Astrocyte (in vitro differentiated cells and primary cell): ENCODE measurements around the gene PAK4. TPM values are rescaled to one million over a fixed set of nuclear protein-coding genes. Genes with fewer than 3 reads are reported as not detected.
"Not testable (repeated sequence)": the region's sequence is repeated elsewhere in the genome, so short reads cannot be mapped to it uniquely, and the experiment has no call there.

ENCODE experiments used
- DNase-seq: peaks from one replicate; pipeline ENCODE4 v3.0.0-alpha.2; 2010; ENCODE audit warnings: low read depth
- FAIRE-seq: peaks from 2 replicates; lab custom pipeline; 2011; peaks lifted over from hg19 to GRCh38; lab: Jason Lieb, UNC
- H2AFZ ChIP-seq: 2 replicates; pipeline ENCODE4 v1.6.0; 2012; ENCODE audit warnings: low read depth, low read length, inconsistent platforms
- H3K27ac ChIP-seq: 2 replicates; pipeline ENCODE4 v1.5.1; 2011; ENCODE audit warnings: low read depth, low read length, inconsistent platforms
- H3K27me3 ChIP-seq: 2 replicates; pipeline ENCODE4 v1.6.0; 2011; ENCODE audit warnings: low read length, inconsistent platforms; ENCODE audit not compliant: insufficient read depth
- H3K36me3 ChIP-seq: 2 replicates; pipeline ENCODE4 v1.5.1; 2011; ENCODE audit warnings: low read length, inconsistent platforms; ENCODE audit not compliant: insufficient read depth
- H3K4me1 ChIP-seq: 2 replicates; pipeline ENCODE4 v1.5.1; 2011; ENCODE audit warnings: low read length, inconsistent platforms; ENCODE audit not compliant: insufficient read depth
- H3K4me2 ChIP-seq: 2 replicates; pipeline ENCODE4 v1.6.0; 2012; ENCODE audit warnings: low read length, inconsistent platforms
- H3K4me3 ChIP-seq: 2 replicates; pipeline ENCODE4 v1.5.1; 2011; ENCODE audit warnings: low read depth, mild to moderate bottlenecking, low read length, inconsistent platforms; ENCODE audit not compliant: insufficient read depth
- H3K79me2 ChIP-seq: 2 replicates; pipeline ENCODE4 v1.6.0; 2012; ENCODE audit warnings: mild to moderate bottlenecking, low read length, inconsistent platforms; ENCODE audit not compliant: insufficient read depth
- H3K9ac ChIP-seq: 2 replicates; pipeline ENCODE4 v1.6.0; 2012; ENCODE audit warnings: mild to moderate bottlenecking, low read length, inconsistent platforms
- H3K9me3 ChIP-seq: 2 replicates; pipeline ENCODE4 v1.5.1; 2012; ENCODE audit warnings: low read depth, mild to moderate bottlenecking, low read length, inconsistent platforms; ENCODE audit not compliant: insufficient read depth
- H4K20me1 ChIP-seq: 2 replicates; pipeline ENCODE4 v1.6.0; 2012; ENCODE audit warnings: low read length, inconsistent platforms; ENCODE audit not compliant: insufficient read depth
- H3K27ac Mint-ChIP-seq: one replicate; pipeline ENCODE4 v1.8.0; 2021; ENCODE audit warnings: mild to moderate bottlenecking, mixed read lengths; ENCODE audit not compliant: unreplicated experiment
- H3K27me3 Mint-ChIP-seq: one replicate; pipeline ENCODE4 v1.8.0; 2021; ENCODE audit warnings: low read depth, mixed read lengths; ENCODE audit not compliant: unreplicated experiment
- H3K36me3 Mint-ChIP-seq: one replicate; pipeline ENCODE4 v1.8.0; 2021; ENCODE audit warnings: low read depth, mixed read lengths; ENCODE audit not compliant: unreplicated experiment
- H3K4me1 Mint-ChIP-seq: one replicate; pipeline ENCODE4 v1.8.0; 2021; ENCODE audit warnings: low read depth, mixed read lengths; ENCODE audit not compliant: unreplicated experiment
- H3K4me3 Mint-ChIP-seq: one replicate; pipeline ENCODE4 v1.8.0; 2021; ENCODE audit warnings: mild to moderate bottlenecking, moderate library complexity, mixed read lengths; ENCODE audit not compliant: unreplicated experiment
- H3K9me3 Mint-ChIP-seq: one replicate; pipeline ENCODE4 v1.8.0; 2021; ENCODE audit warnings: mild to moderate bottlenecking, mixed read lengths; ENCODE audit not compliant: unreplicated experiment
- EZH2 ChIP-seq: IDR thresholded peaks from 2 replicates; pipeline ENCODE4 v1.6.1; 2012; ENCODE audit warnings: mild to moderate bottlenecking, low read length, inconsistent platforms; ENCODE audit not compliant: insufficient read depth
- total RNA-seq: library from RNA; stranded (reverse); gene quantifications from 2 replicates; pipeline ENCODE4 v1.2.1, GENCODE V29; 2021
- TF ChIP-seq, protein P1 (sequence below): IDR thresholded peaks from 2 replicates; pipeline ENCODE4 v1.5.1; 2011; ENCODE audit warnings: low read depth, mild to moderate bottlenecking, inconsistent platforms, low read length, moderate library complexity; ENCODE audit not compliant: insufficient read depth

Gene PAK4
- total RNA-seq, 1 donor from 2014 or later, result 48.0 TPM

DNA sequence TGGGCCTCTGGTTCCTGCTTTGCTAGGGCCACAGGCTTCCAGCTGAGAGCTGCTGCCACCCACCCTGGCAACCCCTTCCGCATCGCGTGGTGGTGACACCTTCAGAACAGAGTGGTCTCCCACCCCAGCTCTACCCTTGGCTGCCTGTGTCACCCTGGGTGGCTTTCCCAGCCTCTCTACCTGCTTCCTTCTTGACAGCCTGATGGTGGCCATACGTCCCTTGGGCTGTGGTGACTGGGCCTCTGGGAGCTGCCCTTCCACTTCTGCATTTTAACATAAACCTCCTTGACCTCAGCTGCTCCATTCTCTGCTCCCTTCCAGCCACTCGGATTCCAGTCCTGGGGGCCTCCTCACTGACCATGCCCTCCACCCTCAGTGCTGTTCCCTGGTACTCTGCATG lies 17.0 kb downstream of the PAK4 start:
- H2AFZ ChIP-seq, result no peak overlapping the region
- H3K4me1 Mint-ChIP-seq, result peaks cover 42% of the 10 kb centered on the region
- DNase-seq (no peak), FAIRE-seq (no peak)
- no peak overlapping the region for H3K4me2 ChIP-seq
- peaks cover 16% of the 10 kb centered on the region for H3K4me1 ChIP-seq
- H3K4me3 ChIP-seq, result no peak overlapping the region
- H3K4me3 Mint-ChIP-seq, result no peak overlapping the region
- H3K27ac Mint-ChIP-seq, result no peak overlapping the region
- H3K9me3 ChIP-seq, result no peaks in the 10 kb centered on the region
- H3K27me3 ChIP-seq, result no peaks in the 10 kb centered on the region
- no peak overlapping the region for H3K9ac ChIP-seq
- no peak overlapping the region for H3K27ac ChIP-seq
- TF ChIP-seq, protein P1, sequence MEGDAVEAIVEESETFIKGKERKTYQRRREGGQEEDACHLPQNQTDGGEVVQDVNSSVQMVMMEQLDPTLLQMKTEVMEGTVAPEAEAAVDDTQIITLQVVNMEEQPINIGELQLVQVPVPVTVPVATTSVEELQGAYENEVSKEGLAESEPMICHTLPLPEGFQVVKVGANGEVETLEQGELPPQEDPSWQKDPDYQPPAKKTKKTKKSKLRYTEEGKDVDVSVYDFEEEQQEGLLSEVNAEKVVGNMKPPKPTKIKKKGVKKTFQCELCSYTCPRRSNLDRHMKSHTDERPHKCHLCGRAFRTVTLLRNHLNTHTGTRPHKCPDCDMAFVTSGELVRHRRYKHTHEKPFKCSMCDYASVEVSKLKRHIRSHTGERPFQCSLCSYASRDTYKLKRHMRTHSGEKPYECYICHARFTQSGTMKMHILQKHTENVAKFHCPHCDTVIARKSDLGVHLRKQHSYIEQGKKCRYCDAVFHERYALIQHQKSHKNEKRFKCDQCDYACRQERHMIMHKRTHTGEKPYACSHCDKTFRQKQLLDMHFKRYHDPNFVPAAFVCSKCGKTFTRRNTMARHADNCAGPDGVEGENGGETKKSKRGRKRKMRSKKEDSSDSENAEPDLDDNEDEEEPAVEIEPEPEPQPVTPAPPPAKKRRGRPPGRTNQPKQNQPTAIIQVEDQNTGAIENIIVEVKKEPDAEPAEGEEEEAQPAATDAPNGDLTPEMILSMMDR, result no peak
- no peak for TF ChIP-seq EZH2
- no peaks in the 10 kb centered on the region for H3K27me3 Mint-ChIP-seq
- H3K79me2 ChIP-seq, result peaks cover 86% of the 10 kb centered on the region
- peaks cover 89% of the 10 kb centered on the region for H4K20me1 ChIP-seq
- H3K36me3 ChIP-seq, result no peaks in the 10 kb centered on the region
- H3K36me3 Mint-ChIP-seq, result peaks cover 2% of the 10 kb centered on the region
- H3K9me3 Mint-ChIP-seq, result no peaks in the 10 kb centered on the region

DNA sequence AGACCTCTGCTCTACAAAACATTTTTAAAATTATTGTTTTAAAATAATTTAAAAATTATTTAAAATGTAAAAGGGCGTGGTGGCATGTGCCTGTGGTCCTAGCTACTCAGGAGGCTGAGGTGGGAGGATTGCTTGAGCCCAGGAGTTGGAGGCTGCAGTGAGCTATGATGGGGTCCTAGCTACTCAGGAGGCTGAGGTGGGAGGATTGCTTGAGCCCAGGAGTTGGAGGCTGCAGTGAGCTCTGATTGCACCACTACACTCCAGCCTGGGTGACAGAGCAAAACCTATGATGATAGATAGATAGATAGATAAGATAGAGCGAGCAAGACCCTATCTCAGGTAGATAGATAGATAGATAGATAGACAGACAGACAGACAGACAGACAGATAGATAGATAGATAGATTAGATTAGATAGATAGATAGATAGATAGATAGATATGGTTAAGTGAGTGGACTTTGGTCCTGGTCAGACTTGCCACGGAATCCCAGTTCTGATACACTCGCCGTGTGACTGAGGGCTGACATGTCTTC lies 18.2 kb downstream of the PAK4 start:
- not testable (repeated sequence) for H3K27me3 ChIP-seq, H3K9me3 Mint-ChIP-seq, H2AFZ ChIP-seq, H3K4me3 Mint-ChIP-seq, H3K27ac Mint-ChIP-seq, FAIRE-seq, H3K36me3 ChIP-seq, H3K27me3 Mint-ChIP-seq, H3K27ac ChIP-seq, H3K4me3 ChIP-seq, H3K36me3 Mint-ChIP-seq, DNase-seq, H3K9me3 ChIP-seq, H3K4me2 ChIP-seq, H3K9ac ChIP-seq
- H3K4me1 Mint-ChIP-seq, result peaks cover 35% of the 10 kb centered on the region
- H4K20me1 ChIP-seq, result peaks cover 85% of the 10 kb centered on the region
- H3K4me1 ChIP-seq, result peaks cover 14% of the 10 kb centered on the region
- H3K79me2 ChIP-seq, result peaks cover 79% of the 10 kb centered on the region

DNA sequence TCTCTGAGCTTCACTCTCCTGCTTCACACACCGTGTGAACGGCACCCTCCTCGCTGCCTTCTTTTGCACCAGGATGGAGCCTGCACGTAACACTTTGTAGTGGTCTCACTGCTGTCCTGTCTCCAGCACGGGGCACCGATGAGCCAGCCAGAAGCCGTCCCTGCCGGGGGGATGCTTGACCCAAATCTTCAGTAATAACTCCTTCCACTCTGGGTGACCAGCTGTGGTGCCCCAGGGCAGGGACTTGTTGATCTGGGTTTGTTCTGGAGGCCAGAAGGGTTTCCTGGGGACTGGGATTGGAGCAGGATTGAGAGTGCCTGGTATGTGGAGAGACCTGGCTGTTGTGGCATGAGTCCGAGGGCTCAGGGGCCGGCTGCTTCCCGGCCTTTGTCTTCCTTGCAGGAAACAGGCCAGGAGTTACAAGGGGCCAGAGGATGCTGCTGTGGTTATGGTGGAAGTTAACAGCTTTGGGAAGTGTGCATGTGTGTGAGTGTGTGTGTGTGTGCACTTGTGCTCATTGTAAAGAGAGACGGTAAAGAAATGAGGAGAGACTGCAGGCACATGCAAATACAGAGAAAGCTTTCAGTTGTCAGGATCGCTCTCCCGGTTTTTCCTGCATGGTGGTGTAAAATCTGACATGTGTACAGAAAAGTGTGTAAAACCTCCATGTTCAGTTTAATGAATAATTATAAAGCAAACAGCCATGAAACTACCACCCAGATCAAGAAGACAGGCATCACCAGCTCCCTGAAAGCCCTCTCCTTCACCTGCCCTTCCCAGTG lies 18.9 kb downstream of the PAK4 start:
- peaks cover 78% of the 10 kb centered on the region for H3K79me2 ChIP-seq
- H2AFZ ChIP-seq, result no peak overlapping the region
- H3K4me1 Mint-ChIP-seq, result peaks cover 30% of the 10 kb centered on the region
- H3K27ac Mint-ChIP-seq, result peak overlapping the region; percentile 43
- no peak overlapping the region for H3K27ac ChIP-seq
- DNase-seq (peak; percentile 36), FAIRE-seq (no peak)
- TF ChIP-seq, protein P1, result no peak
- no peak for TF ChIP-seq EZH2
- H3K36me3 ChIP-seq, result no peaks in the 10 kb centered on the region
- H3K4me2 ChIP-seq, result peak overlapping the region; percentile 6
- H3K4me3 ChIP-seq, result no peak overlapping the region
- H3K4me1 ChIP-seq, result peaks cover 8% of the 10 kb centered on the region
- H3K27me3 Mint-ChIP-seq, result no peaks in the 10 kb centered on the region
- no peaks in the 10 kb centered on the region for H3K9me3 ChIP-seq
- no peak overlapping the region for H3K9ac ChIP-seq
- no peaks in the 10 kb centered on the region for H3K27me3 ChIP-seq
- H3K36me3 Mint-ChIP-seq, result peaks cover 4% of the 10 kb centered on the region
- peaks cover 84% of the 10 kb centered on the region for H4K20me1 ChIP-seq
- no peak overlapping the region for H3K4me3 Mint-ChIP-seq
- peaks cover 4% of the 10 kb centered on the region for H3K9me3 Mint-ChIP-seq
